ENCODE results near the gene P4HA3. TPM values are rescaled to one million over a fixed set of nuclear protein-coding genes. Genes with fewer than 3 reads are reported as not detected.

P4HA3 gene
- total RNA-seq, 1 experiment from 2014 or later, result 0.17 TPM

DNA sequence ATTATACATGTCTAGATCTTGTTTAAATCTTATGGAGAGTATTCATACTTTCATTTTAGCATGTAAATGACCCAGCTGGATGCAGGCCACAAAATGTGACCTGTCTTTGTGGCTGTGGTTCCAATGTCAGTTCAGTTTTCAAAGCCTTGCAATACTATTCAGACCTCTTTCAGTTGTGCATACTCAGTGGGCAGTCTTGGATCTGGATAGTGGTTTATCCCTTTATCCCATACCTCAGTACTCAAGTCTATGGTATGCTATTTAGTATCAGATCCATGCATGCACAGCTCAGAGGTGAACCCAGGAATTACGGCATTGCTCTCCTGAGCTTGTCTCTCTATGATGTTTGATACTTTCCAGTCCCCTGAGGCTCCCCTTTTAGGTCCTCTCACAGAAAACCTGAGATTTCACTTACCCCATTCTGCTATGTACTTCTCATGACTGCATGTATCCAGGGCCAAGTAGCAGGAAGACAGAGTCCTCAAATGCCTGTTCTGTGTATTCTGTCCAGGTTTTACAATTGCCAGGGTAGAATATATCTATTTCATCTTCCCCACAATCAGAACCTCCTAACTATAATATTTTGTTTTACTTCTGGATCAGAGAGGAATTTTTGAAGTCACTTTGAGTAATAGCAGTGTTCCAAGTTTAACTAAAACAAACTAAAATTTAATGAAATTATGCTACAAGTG is 6.9 kb upstream of the P4HA3 start:
- no peak for DNase-seq (ENCODE audit: low spot score)

GRCh38 chr11:74316772-74317505 is 5.5 kb upstream of the P4HA3 start:
- no peak for DNase-seq (ENCODE audit: low spot score)

DNA sequence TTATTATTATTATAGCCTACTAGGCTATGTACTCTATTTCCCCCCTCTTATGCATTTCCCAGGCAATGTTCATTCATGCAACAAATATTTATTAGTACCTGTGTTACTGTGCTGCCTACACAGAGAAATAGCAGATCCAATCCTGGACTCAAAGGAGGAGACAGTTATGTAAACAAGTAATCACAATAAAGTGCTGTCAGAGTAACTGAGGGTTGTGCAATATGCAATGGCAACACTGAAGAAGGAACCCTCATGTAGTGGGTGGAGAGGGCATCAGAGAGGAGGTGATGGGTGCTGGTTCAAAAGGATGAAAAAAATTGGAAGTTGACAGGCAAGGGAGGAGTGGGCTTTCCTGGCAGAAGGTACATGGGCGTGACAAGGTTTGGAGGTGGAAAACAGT is 886 bp upstream of the P4HA3 start:
- no peak for DNase-seq (ENCODE audit: low spot score)

GRCh38 chr11:74310857-74311256 is 583 bp downstream of the P4HA3 start:
- no peak for DNase-seq (ENCODE audit: low spot score)

- DNase-seq (ENCODE audit: low spot score), result no peak
Measured at GRCh38 chr11:74307434-74307833, 4.0 kb downstream of the P4HA3 start.

- no peak for DNase-seq (ENCODE audit: low spot score)
Measured at GRCh38 chr11:74306435-74307175, 4.8 kb downstream of the P4HA3 start.

GRCh38 chr11:74299015-74299414 is 12.4 kb downstream of the P4HA3 start:
- DNase-seq (ENCODE audit: low spot score), result no peak

GRCh38 chr11:74297484-74297883 is 14.0 kb downstream of the P4HA3 start:
- DNase-seq (ENCODE audit: low spot score), result no peak

GRCh38 chr11:74288911-74289310 is 22.5 kb downstream of the P4HA3 start:
- no peak for DNase-seq (ENCODE audit: low spot score)

- peak; percentile 81 for DNase-seq (ENCODE audit: low spot score)
Measured at GRCh38 chr11:74288161-74288560, 23.3 kb downstream of the P4HA3 start.

DNA sequence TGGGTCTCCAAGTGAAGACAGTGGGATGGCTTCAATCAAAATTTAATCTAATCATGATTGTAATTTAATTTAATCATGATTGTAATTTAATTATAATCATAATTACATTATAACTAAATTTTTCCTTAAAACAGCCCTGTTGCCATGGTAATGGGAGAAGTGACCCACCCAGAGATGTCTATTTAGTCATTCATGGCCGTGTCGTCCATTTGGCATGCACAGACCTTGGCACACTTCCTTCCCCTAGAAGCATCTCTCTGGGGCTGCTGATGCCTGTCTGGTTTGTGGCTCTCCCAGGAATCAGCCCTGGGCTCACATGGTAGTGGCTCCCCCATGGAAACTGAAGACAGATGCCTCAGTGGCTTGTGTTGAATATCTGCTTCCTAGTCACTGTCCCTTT is 27.0 kb downstream of the P4HA3 start:
- DNase-seq (ENCODE audit: low spot score), result no peak

DNA sequence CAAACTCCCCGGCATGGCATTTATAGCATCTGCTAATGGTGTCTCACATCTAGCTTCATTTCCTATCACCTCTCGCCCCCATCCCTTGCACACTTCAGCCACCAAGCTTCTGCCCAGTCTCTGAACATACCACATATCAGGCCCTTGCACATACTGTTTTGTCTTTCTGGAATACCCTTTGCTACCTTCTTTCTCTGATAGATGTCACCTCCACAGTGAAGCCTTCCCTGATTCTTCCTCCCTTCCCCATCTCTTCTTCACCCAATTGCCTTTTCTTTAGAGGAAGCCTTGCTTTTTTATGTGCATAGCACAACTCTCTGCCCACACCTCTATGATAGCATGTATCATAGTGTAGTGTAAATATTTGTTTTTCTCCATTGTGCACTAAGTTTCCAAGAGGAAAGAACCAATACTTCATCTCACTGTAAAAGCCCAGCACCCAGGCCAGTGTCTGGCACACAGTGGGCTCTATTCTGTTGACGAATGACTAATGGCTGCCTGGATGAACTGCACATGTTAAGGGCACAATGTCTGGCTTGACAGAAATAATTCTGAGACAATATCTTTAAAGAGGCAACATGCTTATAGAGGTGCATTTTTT is 27.8 kb downstream of the P4HA3 start:
- DNase-seq (ENCODE audit: low spot score), result no peak

DNA sequence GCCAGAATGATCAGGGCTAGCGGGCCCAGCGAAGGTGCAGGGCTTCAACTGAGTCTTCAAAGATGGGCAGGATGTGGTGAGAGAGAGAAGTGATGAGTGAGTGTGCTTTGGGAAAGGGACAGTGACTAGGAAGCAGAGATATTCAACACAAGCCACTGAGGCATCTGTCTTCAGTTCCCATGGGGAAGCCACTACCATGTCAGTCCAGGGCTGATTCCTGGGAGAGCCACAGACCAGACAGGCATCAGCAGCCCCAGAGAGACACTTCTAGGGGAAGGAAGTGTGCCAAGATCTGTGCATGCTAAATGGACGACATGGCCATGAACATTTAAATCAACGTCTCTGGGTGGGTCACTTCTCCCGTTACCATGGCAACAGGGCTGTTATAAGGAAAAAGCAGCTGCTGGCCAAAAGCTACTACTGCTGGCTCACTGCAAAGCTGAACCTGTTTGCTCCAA is 28.5 kb downstream of the P4HA3 start:
- DNase-seq (ENCODE audit: low spot score), result no peak

GRCh38 chr11:74282421-74282820 is 29.0 kb downstream of the P4HA3 start:
- DNase-seq (ENCODE audit: low spot score), result no peak

GRCh38 chr11:74280494-74280893 is 30.9 kb downstream of the P4HA3 start:
- DNase-seq (ENCODE audit: low spot score), result no peak

GRCh38 chr11:74279256-74279655 is 32.2 kb downstream of the P4HA3 start:
- no peak for DNase-seq (ENCODE audit: low spot score)

GRCh38 chr11:74278721-74279161 is 32.7 kb downstream of the P4HA3 start:
- peak; percentile 81 for DNase-seq (ENCODE audit: low spot score)

DNA sequence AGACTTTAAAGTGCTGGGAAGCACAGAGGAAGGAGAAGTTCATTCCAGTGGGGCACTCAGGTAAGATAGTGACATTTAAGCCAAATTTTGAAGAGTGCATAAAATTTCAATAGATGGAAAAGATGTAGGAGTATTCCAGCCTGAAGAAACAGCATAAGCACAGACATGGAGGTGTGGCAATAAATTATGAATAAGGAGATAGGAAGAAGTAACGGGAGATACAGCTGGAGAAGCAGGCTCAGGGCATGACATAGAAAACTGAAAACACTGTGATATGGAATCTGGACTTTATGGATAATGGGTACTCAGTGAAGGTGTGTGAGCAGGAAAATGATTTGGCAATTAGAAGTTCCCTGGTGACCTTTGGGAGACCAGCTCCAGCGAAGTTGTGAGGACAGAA is 33.3 kb downstream of the P4HA3 start:
- DNase-seq (ENCODE audit: low spot score), result no peak

DNA sequence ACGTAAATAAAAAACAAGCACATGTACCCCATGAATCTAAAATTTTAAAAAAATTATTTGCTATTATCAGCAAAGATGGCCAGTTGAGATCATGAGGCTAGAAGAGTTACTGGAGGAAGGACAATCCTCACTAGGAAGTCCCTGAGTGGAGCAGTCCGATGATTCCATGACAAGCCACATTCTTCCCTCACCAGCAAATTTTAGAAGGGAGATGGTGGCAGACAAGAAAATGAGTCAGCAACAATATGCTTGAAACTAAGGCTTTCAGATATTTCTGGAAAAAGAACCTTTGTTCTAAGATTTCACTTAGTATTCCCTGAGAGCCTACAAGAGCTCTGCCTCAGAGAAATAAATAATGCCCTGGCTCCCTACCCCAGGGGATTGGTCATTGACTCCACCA is 34.9 kb downstream of the P4HA3 start:
- no peak for DNase-seq (ENCODE audit: low spot score)

GRCh38 chr11:74272276-74272675 is 39.2 kb downstream of the P4HA3 start:
- DNase-seq (ENCODE audit: low spot score), result no peak

DNA sequence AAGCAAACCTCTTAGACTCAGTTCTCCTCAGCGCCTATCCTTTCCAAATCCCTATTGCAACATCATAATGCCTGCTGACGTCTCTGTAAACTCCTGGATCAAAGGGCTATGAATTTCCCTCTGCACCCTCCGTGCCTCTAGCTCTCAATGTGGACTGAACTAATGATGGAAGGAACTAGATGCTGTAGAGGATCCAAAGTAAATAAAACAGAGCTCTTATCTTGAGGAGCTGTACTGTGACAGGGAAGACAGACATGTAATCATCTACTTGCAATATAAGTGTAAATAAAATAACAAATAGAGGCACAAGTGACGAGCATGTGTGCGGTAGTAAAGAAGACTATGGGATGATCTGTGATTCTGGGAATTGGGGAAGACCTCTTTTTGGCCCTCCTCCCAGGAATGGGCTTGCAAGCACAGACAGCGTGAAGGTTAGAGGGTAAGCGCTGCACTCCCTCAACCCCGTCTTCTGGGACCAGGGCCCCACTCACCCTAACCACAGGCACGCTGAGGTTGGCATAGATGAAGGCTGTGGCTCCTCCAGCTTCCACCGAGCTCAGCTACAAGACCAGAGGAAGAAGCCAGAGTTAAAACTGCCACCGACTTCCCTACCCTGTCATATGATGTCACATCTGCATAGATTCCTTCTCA is 42.2 kb downstream of the P4HA3 start:
- peak; percentile 62 for DNase-seq (ENCODE audit: low spot score)

DNA sequence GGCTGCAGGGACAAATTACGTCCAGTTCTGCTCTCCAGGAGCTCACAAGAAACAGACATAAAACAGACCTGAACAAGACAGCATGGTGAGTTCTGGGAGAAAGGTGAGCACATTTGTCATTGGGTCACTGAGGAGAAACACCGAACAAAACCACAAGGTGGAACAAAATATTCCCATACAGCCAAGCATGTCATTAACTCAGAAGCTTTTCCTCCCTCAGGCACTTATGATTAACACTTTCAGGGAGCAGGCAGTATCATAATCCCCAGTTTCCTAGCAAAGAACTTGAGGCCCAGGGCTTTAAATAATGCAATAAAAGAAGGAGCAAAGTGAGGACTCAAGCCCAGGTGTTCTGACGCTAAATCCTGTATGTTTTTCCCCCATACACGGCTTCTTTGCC is 43.0 kb downstream of the P4HA3 start:
- no peak for DNase-seq (ENCODE audit: low spot score)

Data from H4 (cell line).